Transverse colon (tissue), 4 donors: Measurements from ENCODE around the gene KAZN. TPM values are rescaled to one million over a fixed set of nuclear protein-coding genes. Genes with fewer than 3 reads are reported as not detected.

Experiments
- DNase-seq: peaks from one replicate; pipeline ENCODE4 v3.0.0-alpha.2; 2019
- H3K27ac ChIP-seq, 4 donors: fragments of 200-600 bp; sonication (generic); 2 replicates each; pipeline ENCODE4 v1.5.1; 2016 to 2018; ENCODE audit warnings: inconsistent platforms in 4 of 4
- H3K27me3 ChIP-seq: fragments of 200-600 bp; sonication (generic); 2 replicates; pipeline ENCODE4 v1.5.1; 2017; ENCODE audit warnings: inconsistent platforms
- H3K36me3 ChIP-seq, 4 donors: fragments of 200-600 bp; sonication (generic); 2 replicates each; pipeline ENCODE4 v1.5.1; 2017 to 2019; ENCODE audit warnings: inconsistent platforms in 4 of 4
- H3K4me1 ChIP-seq, 4 donors: fragments of 200-600 bp; sonication (generic); 2 replicates each; pipeline ENCODE4 v1.5.1; 2017 to 2020; ENCODE audit warnings: inconsistent platforms in 4 of 4
- H3K4me3 ChIP-seq, 4 donors: fragments of 200-600 bp; sonication (generic); 1 replicate in 1 of 4; 2 replicates in 3 of 4; pipeline versions ENCODE4 v1.5.1 to v1.6.1; 2017 to 2019; ENCODE audit warnings: inconsistent platforms in 4 of 4
- H3K9me3 ChIP-seq, 2 donors: fragments of 200-600 bp; sonication (generic); 2 replicates each; pipeline ENCODE4 v1.5.1; 2017 to 2019; ENCODE audit warnings: inconsistent platforms in 2 of 2
- CTCF ChIP-seq, 5 experiments: fragments of 200-600 bp in 3 of 5; fragments of 450-650 bp in 2 of 5; sonication (generic) in 3 of 5; IDR thresholded peaks; 1 replicate in 2 of 5; 2 replicates in 3 of 5; pipeline ENCODE4 v1.5.1; 2016 to 2017; ENCODE audit warnings: antibody characterized with exemption in 5 of 5, inconsistent platforms in 3 of 5, mild to moderate bottlenecking in 2 of 5, moderate library complexity in 1 of 5
- EP300 ChIP-seq: sonication (generic); formaldehyde crosslinking; IDR thresholded peaks from one replicate; pipeline ENCODE4 v1.6.1; 2017; ENCODE audit warnings: antibody characterized with exemption, low read depth
- POLR2A ChIP-seq: fragments of 450-650 bp; IDR thresholded peaks from one replicate; pipeline ENCODE4 v1.6.1; 2016; ENCODE audit warnings: antibody characterized with exemption, mild to moderate bottlenecking, moderate library complexity
- POLR2AphosphoS5 ChIP-seq, 3 donors: sonication (generic); formaldehyde crosslinking; IDR thresholded peaks; one replicate each; pipeline ENCODE4 v1.6.1; 2016; ENCODE audit warnings: antibody characterized with exemption in 3 of 3
- WGBS, 2 donors: methylation state at CpG; one replicate each; pipeline ENCODE4 v1.1.5; 2018; ENCODE audit warnings: low coverage in 1 of 2; 5-methylcytosine and 5-hydroxymethylcytosine counted together
- in situ Hi-C, 4 donors: fragments of 200-750 bp; cut with MboI; loops; one replicate each; pipeline versions ENCODE4 v1.15.0 to v1.15.1; 2017; ENCODE audit warnings: low sequenced_read_pairs in 3 of 4, low pct_ligation_motif_present in 1 of 4, low pct_unique_long_range_greater_than_20kb in 1 of 4
- intact Hi-C: fragments of 100-400 bp; cut with DNase I; formaldehyde crosslinking; loops from one replicate; pipeline ENCODE4 v1.15.1; 2023; ENCODE audit warnings: low total_unique reads
- total RNA-seq, 4 donors: library from RNA; depleted of rRNA; stranded (reverse); fragments of >200 nt; gene quantifications; one replicate each; pipeline ENCODE4 v1.1.0, GENCODE V29; 2016

KAZN gene
- total RNA-seq, 4 donors from 2014 or later: 12.0 to 17.1 (median 16.2) TPM

- TF ChIP-seq EP300 (no peak), POLR2A (no peak), CTCF (IDR thresholded peaks at IDR 0.05) (no peak), POLR2AphosphoS5 (IDR thresholded peaks at IDR 0.05) (no peak)
- DNase-seq: no peak
- Histone ChIP-seq H3K4me1 (no peaks in the 10 kb centered on the region), H3K36me3 (no peaks in the 10 kb centered on the region), H3K27ac (no peak overlapping the region), H3K9me3 (no peaks in the 10 kb centered on the region), H3K27me3 (no peaks in the 10 kb centered on the region), H3K4me3 (no peak overlapping the region)
- intact Hi-C loops (no loop called here), in situ Hi-C loops (no loop called here)
- WGBS, 2 donors: 85 to 92% methylated on average over 4 to 10 of the region's 10 CpGs
Observed at GRCh38 chr1:14590411-14591180, 7.9 kb upstream of the KAZN start.

DNA sequence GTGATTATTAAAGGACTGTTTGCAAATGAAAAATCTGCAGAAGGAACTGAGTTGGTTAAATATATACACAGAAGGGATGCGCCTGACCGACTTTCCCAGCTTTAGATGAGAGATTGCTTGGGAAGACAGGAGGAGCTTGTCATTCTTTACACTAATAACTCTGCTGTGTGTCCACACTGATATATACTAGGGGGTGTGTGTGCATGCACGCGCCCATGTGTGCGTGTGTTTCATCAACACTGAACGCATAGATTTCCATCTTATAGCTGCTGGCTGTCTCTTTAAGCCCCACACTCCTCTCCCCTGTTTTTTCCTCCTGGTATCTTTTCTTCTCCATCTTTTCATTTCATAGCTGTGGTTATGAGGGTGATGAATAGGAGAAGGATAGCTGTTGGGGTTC is 6.9 kb upstream of the KAZN start:
- DNase-seq: no peak
- intact Hi-C loops (no loop called here), in situ Hi-C loops (no loop called here)
- 86 to 94% methylated on average over 5 to 6 of the region's 6 CpGs for WGBS, 2 donors
- Histone ChIP-seq H3K9me3 (no peaks in the 10 kb centered on the region), H3K4me1 (no peaks in the 10 kb centered on the region), H3K27ac (no peak overlapping the region), H3K4me3 (no peak overlapping the region), H3K27me3 (no peaks in the 10 kb centered on the region), H3K36me3 (no peaks in the 10 kb centered on the region)
- TF ChIP-seq POLR2AphosphoS5 (IDR thresholded peaks at IDR 0.05): no peak
- no peak for TF ChIP-seq POLR2A

- Histone ChIP-seq H3K4me3 (no peak overlapping the region), H3K9me3 (no peaks in the 10 kb centered on the region), H3K27ac (no peak overlapping the region), H3K36me3 (no peaks in the 10 kb centered on the region), H3K4me1 (no peaks in the 10 kb centered on the region), H3K27me3 (peaks cover 2% of the 10 kb centered on the region)
- in situ Hi-C loops: no loop called here
- TF ChIP-seq EP300 (no peak), POLR2A (no peak), CTCF (IDR thresholded peaks at IDR 0.05) (no peak), POLR2AphosphoS5 (IDR thresholded peaks at IDR 0.05) (no peak)
- DNase-seq: no peak
- intact Hi-C loops: no loop called here
- 66% methylated on average over 9 of the region's 9 CpGs; no CpG with 5 or more reads in 1 of the 2 donors for WGBS, 2 donors
Observed at GRCh38 chr1:14592004-14592631, 6.4 kb upstream of the KAZN start.

GRCh38 chr1:14593302-14593701 is 5.2 kb upstream of the KAZN start:
- Histone ChIP-seq H3K27ac (no peak overlapping the region), H3K36me3 (no peaks in the 10 kb centered on the region), H3K4me3 (no peak overlapping the region), H3K27me3 (peaks cover 14% of the 10 kb centered on the region), H3K9me3 (no peaks in the 10 kb centered on the region), H3K4me1 (peaks cover 0 to 5% (median 4%) of the 10 kb centered on the region in 4 donors)
- in situ Hi-C loops (no loop called here), intact Hi-C loops (no loop called here)
- TF ChIP-seq EP300 (no peak), POLR2A (no peak), CTCF (IDR thresholded peaks at IDR 0.05) (no peak), POLR2AphosphoS5 (IDR thresholded peaks at IDR 0.05) (no peak)
- DNase-seq: no peak
- WGBS, 2 donors: 76 to 83% methylated on average over 4 of the region's 4 CpGs
